Spinal cord (tissue), 10 donors: Measurements from ENCODE around the gene TRAPPC12. TPM values are rescaled to one million over a fixed set of nuclear protein-coding genes. Genes with fewer than 3 reads are reported as not detected.
A peak's percentile ranks its signal among the peaks of the same experiment; 100 is the strongest.
"Not testable (repeated sequence)": the region's sequence is repeated elsewhere in the genome, so short reads cannot be mapped to it uniquely, and the experiment has no call there.

Experiments
- DNase-seq, 6 donors: peaks; one replicate each; pipeline versions ENCODE4 v3.0.0 to v3.0.0-alpha.2; 2013 to 2015; ENCODE audit warnings: low spot score in 6 of 6, low read depth in 4 of 6
- H3K27ac ChIP-seq: one replicate; pipeline ENCODE4 v1.5.1; 2013; ENCODE audit warnings: low read depth, low read length, control low read depth
- H3K27me3 ChIP-seq: one replicate; pipeline ENCODE4 v1.6.1; 2013; ENCODE audit warnings: low read length; ENCODE audit not compliant: control insufficient read depth, insufficient read depth
- H3K36me3 ChIP-seq: one replicate; pipeline ENCODE4 v1.6.1; 2013; ENCODE audit warnings: low read length; ENCODE audit not compliant: control insufficient read depth, insufficient read depth
- H3K4me1 ChIP-seq: one replicate; pipeline ENCODE4 v1.6.1; 2013; ENCODE audit warnings: low read length; ENCODE audit not compliant: control insufficient read depth, insufficient read depth
- H3K4me3 ChIP-seq: one replicate; pipeline ENCODE4 v1.5.1; 2013; ENCODE audit warnings: low read depth, low read length, control low read depth
- H3K9me3 ChIP-seq: one replicate; pipeline ENCODE4 v1.6.1; 2013; ENCODE audit warnings: low read length; ENCODE audit not compliant: control insufficient read depth, insufficient read depth
- WGBS: methylation state at CpG from one replicate; pipeline ENCODE4 v1.1.5; 2013; ENCODE audit warnings: missing lambda C conversion rate; ENCODE audit not compliant: insufficient coverage; 5-methylcytosine and 5-hydroxymethylcytosine counted together
- polyA plus RNA-seq, 2 donors: library from polyadenylated mRNA; unstranded; fragments of 120-200 nt; gene quantifications; one replicate each; pipeline ENCODE4 v1.2.1, GENCODE V29; 2013; ENCODE audit not compliant: insufficient read length in 2 of 2
- total RNA-seq, 2 donors: library from RNA; depleted of rRNA in 1 of 2; stranded (reverse); fragments of 120-200 nt in 1 of 2; fragments of >200 nt in 1 of 2; gene quantifications; one replicate each; pipeline versions ENCODE4 v1.2.3 to v1.2.4, GENCODE V29; 2013 to 2014
- donor health status: healthy.

Gene TRAPPC12
- total and polyA plus RNA-seq, 4 donors = 56.3 to 139 (median 97.7) TPM

- not testable (repeated sequence) for H3K27ac ChIP-seq, H3K27me3 ChIP-seq, H3K9me3 ChIP-seq, H3K4me3 ChIP-seq, DNase-seq
- WGBS = no CpG with 5 or more reads among the region's 6 CpGs
- peaks cover 30% of the 10 kb centered on the region for H3K4me1 ChIP-seq
- H3K36me3 ChIP-seq = peaks cover 47% of the 10 kb centered on the region
These were observed 67.7 kb downstream of the TRAPPC12 start for GRCh38 chr2:3447186-3447585.

DNA sequence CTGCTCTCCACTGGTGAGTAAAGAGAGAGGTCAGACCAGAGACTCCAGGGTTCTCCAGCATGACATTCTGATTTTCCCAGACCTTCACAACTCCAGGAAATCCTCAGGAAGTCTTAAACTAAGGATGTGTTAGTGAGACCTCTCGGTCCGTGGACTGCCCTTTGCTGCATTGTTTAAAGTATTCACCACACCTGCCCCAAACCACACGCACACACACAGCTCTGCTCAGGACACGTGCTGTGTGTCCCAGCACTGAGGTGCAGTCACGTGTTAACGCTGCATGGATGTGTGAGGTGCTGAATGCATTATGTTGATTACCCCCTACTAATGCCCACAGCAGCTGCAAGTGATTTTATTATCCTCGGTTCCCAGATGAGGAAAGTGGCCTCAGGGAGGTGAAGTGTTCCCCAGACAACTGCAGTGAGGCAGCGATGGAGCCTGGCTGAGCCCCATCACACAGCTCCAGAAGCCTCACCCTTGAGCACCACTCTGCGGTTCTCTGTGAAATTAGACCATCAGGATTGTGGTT is 68.4 kb downstream of the TRAPPC12 start:
- Histone ChIP-seq H3K4me1 (peaks cover 36% of the 10 kb centered on the region), H3K4me3 (no peak overlapping the region), H3K27me3 (no peaks in the 10 kb centered on the region), H3K9me3 (no peaks in the 10 kb centered on the region), H3K36me3 (peaks cover 50% of the 10 kb centered on the region), H3K27ac (no peak overlapping the region)
- peak in 2 of 6 donors; percentile 39 to 86 for DNase-seq
- 62% methylated on average over 3 of the region's 9 CpGs for whole genome bisulfite sequencing

DNA sequence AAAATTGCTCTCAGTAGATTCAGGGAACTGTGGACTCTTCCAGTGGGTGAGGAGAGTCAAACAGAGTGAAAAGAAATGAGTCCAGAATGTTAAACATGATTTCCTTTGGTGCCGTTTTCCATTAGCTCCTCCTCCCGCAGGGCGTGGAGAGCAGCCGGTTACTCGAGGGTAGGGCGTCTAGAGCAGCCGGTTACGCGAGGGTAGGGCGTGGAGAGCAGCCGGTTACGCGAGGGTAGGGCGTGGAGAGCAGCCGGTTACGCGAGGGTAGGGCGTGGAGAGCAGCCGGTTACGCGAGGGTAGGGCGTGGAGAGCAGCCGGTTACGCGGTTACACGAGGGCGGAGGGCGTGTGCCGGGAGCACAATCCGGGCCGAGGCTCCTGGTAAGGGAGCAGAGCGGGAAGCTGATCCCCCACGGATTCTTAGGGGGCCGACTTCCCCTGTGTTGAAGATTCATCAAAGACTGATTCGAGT is 69.0 kb downstream of the TRAPPC12 start:
- peak overlapping the region; percentile 47 for H3K27ac ChIP-seq
- not testable (repeated sequence) for H3K4me3 ChIP-seq, H3K9me3 ChIP-seq, H3K27me3 ChIP-seq
- 82% methylated on average over 35 of the region's 35 CpGs for WGBS
- DNase-seq = peak in 2 of 6 donors; percentile 35 to 39
- peaks cover 52% of the 10 kb centered on the region for H3K36me3 ChIP-seq
- peaks cover 42% of the 10 kb centered on the region for H3K4me1 ChIP-seq

DNA sequence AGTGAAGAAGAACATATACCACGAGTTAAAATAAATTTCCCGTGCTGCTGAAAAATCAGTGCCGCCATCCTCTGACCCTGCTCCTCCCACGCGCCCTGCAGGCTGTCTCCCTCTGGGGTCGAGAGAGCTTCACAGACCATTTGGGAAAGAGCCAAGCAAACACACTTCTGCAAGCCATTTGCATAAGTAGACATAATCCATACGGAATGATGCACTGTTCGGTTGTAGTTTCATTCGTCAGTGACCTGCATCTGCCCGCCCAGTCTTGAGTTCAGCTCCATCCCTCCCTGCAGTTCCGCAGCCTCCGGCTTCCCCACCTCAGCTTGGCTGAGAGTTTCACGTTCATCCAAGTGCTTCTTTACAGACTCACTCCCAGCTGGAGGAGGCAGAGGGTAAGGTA is 69.6 kb downstream of the TRAPPC12 start:
- peak in 2 of 6 donors; percentile 41 to 63 for DNase-seq
- peaks cover 45% of the 10 kb centered on the region for H3K4me1 ChIP-seq
- WGBS = 65% methylated on average over 13 of the region's 13 CpGs
- peaks cover 46% of the 10 kb centered on the region for H3K36me3 ChIP-seq
- H3K9me3 ChIP-seq = no peaks in the 10 kb centered on the region
- no peaks in the 10 kb centered on the region for H3K27me3 ChIP-seq
- H3K27ac ChIP-seq = no peak overlapping the region
- H3K4me3 ChIP-seq = no peak overlapping the region

DNA sequence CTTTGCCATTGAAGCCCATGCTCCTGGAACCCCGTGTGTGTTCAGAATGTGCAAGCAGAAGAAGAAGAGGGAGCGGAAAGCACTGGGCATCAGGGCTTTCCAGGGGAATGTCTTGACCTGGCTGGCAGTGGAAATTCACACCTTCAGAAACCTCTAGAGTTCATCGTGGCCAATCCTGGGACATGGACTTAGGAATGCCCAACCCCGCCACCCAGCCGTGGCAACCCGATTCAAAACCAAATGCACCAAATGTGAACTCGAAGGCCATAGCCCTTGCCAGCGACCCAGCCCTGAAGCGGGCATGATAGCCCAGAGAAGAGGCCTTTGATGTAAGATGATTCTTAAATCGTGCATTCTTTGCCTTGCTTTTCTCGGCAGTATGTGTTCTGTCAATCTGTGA is 70.4 kb downstream of the TRAPPC12 start:
- Histone ChIP-seq H3K27ac (no peak overlapping the region), H3K36me3 (peaks cover 52% of the 10 kb centered on the region), H3K4me1 (peaks cover 49% of the 10 kb centered on the region), H3K9me3 (no peaks in the 10 kb centered on the region), H3K27me3 (no peaks in the 10 kb centered on the region), H3K4me3 (no peak overlapping the region)
- 92% methylated on average over 9 of the region's 11 CpGs for WGBS
- DNase-seq = no peak

- H3K9me3 ChIP-seq = no peaks in the 10 kb centered on the region
- no peak overlapping the region for H3K4me3 ChIP-seq
- no peaks in the 10 kb centered on the region for H3K27me3 ChIP-seq
- peaks cover 49% of the 10 kb centered on the region for H3K4me1 ChIP-seq
- WGBS = 45% methylated on average over 15 of the region's 16 CpGs
- peaks cover 49% of the 10 kb centered on the region for H3K36me3 ChIP-seq
- peak in 1 of 6 donors; percentile 49 for DNase-seq
- no peak overlapping the region for H3K27ac ChIP-seq
These were observed 71.0 kb downstream of the TRAPPC12 start for GRCh38 chr2:3450385-3451010.

DNA sequence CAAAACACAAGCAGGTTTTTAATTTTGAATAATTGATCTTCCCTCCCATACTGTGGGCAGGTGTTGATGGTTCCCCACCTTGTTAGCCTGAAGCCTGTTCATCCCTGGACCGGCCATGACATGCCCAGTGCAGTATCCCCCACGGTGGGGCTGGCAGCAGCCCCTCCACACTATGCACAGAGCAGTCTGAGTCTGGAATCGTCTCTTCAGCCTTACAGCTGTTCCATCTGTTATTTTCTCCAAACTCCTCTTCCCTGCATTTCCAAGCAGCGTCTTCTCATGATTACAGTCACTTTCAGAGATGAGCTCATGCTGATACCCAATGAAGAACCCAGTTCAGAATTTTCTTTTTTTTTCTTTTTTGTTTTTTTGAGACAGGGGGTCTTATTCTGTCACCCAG is 71.7 kb downstream of the TRAPPC12 start:
- 69% methylated on average over 3 of the region's 4 CpGs for WGBS
- peaks cover 49% of the 10 kb centered on the region for H3K4me1 ChIP-seq
- H3K27me3 ChIP-seq = no peaks in the 10 kb centered on the region
- no peak overlapping the region for H3K27ac ChIP-seq
- H3K4me3 ChIP-seq = no peak overlapping the region
- peak in 2 of 6 donors; percentile 29 to 51 for DNase-seq
- no peaks in the 10 kb centered on the region for H3K9me3 ChIP-seq
- peaks cover 46% of the 10 kb centered on the region for H3K36me3 ChIP-seq

GRCh38 chr2:3451926-3452671 is 72.6 kb downstream of the TRAPPC12 start:
- WGBS = 74% methylated on average over 17 of the region's 17 CpGs
- H3K4me1 ChIP-seq = peaks cover 46% of the 10 kb centered on the region
- H3K36me3 ChIP-seq = peaks cover 47% of the 10 kb centered on the region
- no peaks in the 10 kb centered on the region for H3K27me3 ChIP-seq
- no peak for DNase-seq
- H3K27ac ChIP-seq = no peak overlapping the region
- no peaks in the 10 kb centered on the region for H3K9me3 ChIP-seq
- no peak overlapping the region for H3K4me3 ChIP-seq

DNA sequence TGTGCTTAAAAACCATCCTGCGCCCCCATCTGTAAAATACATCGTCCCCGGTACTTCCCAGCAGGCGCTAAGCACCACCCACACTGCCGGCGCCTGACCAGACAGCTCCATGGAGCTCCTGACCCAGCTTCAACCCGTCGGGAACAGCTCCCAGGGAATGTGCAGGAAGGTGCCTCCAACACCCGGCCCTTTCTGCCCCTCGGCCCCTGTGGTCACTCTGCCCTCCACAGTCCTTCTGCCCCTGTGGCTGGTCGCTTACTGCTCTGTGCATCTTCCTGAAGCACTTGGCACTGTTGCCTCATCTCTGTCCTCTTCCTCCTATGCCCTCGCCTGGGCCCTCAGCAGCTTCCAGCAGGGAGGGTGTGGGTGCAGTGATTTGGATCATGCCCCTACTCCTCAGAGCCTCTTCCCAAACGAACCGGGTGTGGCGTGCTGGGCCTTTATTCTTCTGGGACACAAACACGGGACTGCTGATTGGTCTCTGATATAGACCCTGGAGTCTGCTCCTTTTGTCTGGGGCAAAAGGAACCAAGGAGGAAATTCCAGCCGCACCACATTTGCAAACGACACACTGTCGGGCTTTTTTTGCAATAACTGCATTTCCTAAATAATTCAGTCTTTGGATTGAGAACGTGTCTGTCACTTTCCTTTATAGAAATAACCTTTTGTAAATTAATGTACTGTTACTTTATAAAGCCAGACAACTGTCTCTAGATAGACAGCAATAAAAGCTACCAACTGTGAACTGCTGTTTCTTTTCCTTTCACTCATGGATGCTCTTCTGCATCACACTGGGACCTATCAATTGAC is 73.9 kb downstream of the TRAPPC12 start:
- H3K36me3 ChIP-seq = peaks cover 56% of the 10 kb centered on the region
- peak in 1 of 6 donors; percentile 62 for DNase-seq
- 48% methylated on average over 15 of the region's 20 CpGs for WGBS
- H3K27me3 ChIP-seq = no peaks in the 10 kb centered on the region
- no peak overlapping the region for H3K27ac ChIP-seq
- peaks cover 38% of the 10 kb centered on the region for H3K4me1 ChIP-seq
- H3K9me3 ChIP-seq = no peaks in the 10 kb centered on the region
- no peak overlapping the region for H3K4me3 ChIP-seq
